Glomerular endothelial cell (primary cell): Measurements from ENCODE around the gene SH3RF1. TPM values are rescaled to one million over a fixed set of nuclear protein-coding genes. Genes with fewer than 3 reads are reported as not detected.

Experiments
- DNase-seq: peaks from one replicate; pipeline ENCODE4 v3.0.0-alpha.2; 2011; ENCODE audit warnings: low read depth, low spot score; ENCODE audit errors: extremely low read depth
- total RNA-seq: library from RNA; depleted of rRNA; stranded (reverse); fragments of >200 nt; gene quantifications from 2 replicates; pipeline ENCODE4 v1.2.3, GENCODE V29; 2015

SH3RF1 gene
- total RNA-seq, 1 donor from 2014 or later = 21.2 TPM

GRCh38 chr4:169048868-169049414 lies 221.8 kb downstream of the SH3RF1 start:
- no peak for DNase-seq

- no peak for DNase-seq
Measured at GRCh38 chr4:169047956-169048355, 222.8 kb downstream of the SH3RF1 start.

DNA sequence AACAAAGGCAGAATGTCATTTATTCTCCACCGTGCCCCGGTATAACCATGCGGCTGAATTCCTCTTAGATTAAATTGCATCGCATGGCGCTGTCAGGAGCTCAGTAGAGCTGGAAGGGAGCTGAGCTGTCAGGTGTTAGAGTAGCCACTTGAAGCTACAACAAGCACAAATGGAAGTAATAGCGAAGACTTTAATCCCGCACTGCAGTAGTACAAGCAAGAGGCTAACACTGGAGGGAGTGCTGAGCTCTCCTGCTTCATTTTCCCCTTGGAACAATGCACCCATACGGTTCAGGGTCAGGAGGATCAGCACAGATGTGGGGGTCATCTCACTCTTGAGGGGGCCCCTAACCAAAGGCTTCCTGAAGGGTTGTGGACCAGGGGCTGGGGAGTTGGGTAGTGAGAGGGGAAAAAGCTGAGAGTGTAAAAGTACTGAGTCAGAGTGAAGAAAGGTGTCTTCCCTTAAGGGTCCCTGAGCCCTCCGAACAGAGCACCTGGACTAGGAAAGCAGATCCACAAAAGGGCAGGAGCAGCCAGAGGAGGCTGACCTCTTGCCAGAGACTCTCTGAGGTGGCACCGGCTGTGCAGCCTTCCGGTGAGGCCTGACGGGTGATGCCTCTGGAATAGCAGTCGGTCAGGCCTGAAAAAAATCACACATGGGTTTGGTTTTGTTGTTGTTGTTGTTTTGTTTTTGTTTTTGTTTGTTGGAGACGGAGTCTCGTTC lies 224.7 kb downstream of the SH3RF1 start:
- no peak for DNase-seq

GRCh38 chr4:169044714-169045447 lies 225.9 kb downstream of the SH3RF1 start:
- no peak for DNase-seq
